Activated B cell treated with CpG ODN at 0.5 μM for 24 hours (primary cell): ENCODE results near the gene PLD4. TPM values are rescaled to one million over a fixed set of nuclear protein-coding genes. Genes with fewer than 3 reads are reported as not detected.
A peak's percentile ranks its signal among the peaks of the same experiment; 100 is the strongest.

ENCODE experiments used
- ATAC-seq: fragments of 200-7000 bp; cut with Tn5 transposase; one replicate; pipeline ENCODE4 v1.10.0; 2021; ENCODE audit warnings: low read depth, mild to moderate bottlenecking, moderate library complexity
- CTCF ChIA-PET: fragments of 350-600 bp; sonication (Branson Sonifier 250); formaldehyde crosslinking; loops from one replicate; lab custom pipeline; 2021; ENCODE audit warnings: antibody characterized with exemption; lab: Charles Lee
- POLR2A ChIA-PET: fragments of 350-600 bp; sonication (Branson Sonifier 250); formaldehyde crosslinking; loops from one replicate; lab custom pipeline; 2021; ENCODE audit warnings: antibody characterized with exemption; lab: Charles Lee
- DNase-seq: peaks from one replicate; pipeline ENCODE4 v3.0.0; 2022
- H3K27ac Mint-ChIP-seq: one replicate; pipeline ENCODE4 v1.8.0; 2020; ENCODE audit warnings: mixed read lengths
- H3K27me3 Mint-ChIP-seq: one replicate; pipeline ENCODE4 v1.8.0; 2021; ENCODE audit warnings: mixed read lengths
- H3K36me3 Mint-ChIP-seq: one replicate; pipeline ENCODE4 v1.8.0; 2021; ENCODE audit warnings: low read depth, mixed read lengths
- H3K4me1 Mint-ChIP-seq: one replicate; pipeline ENCODE4 v1.8.0; 2021; ENCODE audit warnings: mixed read lengths
- H3K4me3 Mint-ChIP-seq: one replicate; pipeline ENCODE4 v1.8.0; 2020; ENCODE audit warnings: mild to moderate bottlenecking, mixed read lengths
- H3K9me3 Mint-ChIP-seq: one replicate; pipeline ENCODE4 v1.8.0; 2020; ENCODE audit warnings: mixed read lengths
- CTCF ChIP-seq: fragments of 200-600 bp; IDR thresholded peaks from one replicate; pipeline ENCODE4 v1.8.0; 2022; ENCODE audit warnings: antibody characterized with exemption, mild to moderate bottlenecking
- intact Hi-C: fragments of 100-400 bp; cut with micrococcal nuclease; formaldehyde crosslinking; loops from one replicate; pipeline ENCODE4 v1.15.1; 2024
- total RNA-seq: library from RNA; stranded (reverse); gene quantifications from 2 replicates; pipeline ENCODE4 v1.2.3, GENCODE V29; 2022

PLD4 gene
- total RNA-seq, 1 donor from 2014 or later, result 473 TPM

GRCh38 chr14:104936361-104937155, 11.9 kb downstream of the PLD4 start:
- H3K9me3 Mint-ChIP-seq, result no peaks in the 10 kb centered on the region
- H3K4me3 Mint-ChIP-seq, result no peak overlapping the region
- TF ChIP-seq CTCF, result no peak
- no peak overlapping the region for H3K27ac Mint-ChIP-seq
- no peak for DNase-seq
- no peaks in the 10 kb centered on the region for H3K27me3 Mint-ChIP-seq
- no peak for ATAC-seq
- peaks cover 11% of the 10 kb centered on the region for H3K4me1 Mint-ChIP-seq
- ChIA-PET POLR2A (interaction anchor here (0.5 to 10.5 kb wide), 5 partner anchors 13 to 125 kb away, joined by 3 to 114 read pairs (median 5); partner anchors contain the start of gene PLD4), CTCF (interaction anchor here (1.3 to 4.8 kb wide), 3 partner anchors 9 to 40 kb away, joined by 3 to 33 read pairs (median 14); no protein-coding TSS in a partner anchor)
- peaks cover 7% of the 10 kb centered on the region for H3K36me3 Mint-ChIP-seq
- intact Hi-C loops, result no loop called here

- no peak overlapping the region for H3K4me3 Mint-ChIP-seq
- ATAC-seq, result no peak
- CTCF ChIA-PET, result interaction anchor here (1.3 to 4.8 kb wide), 2 partner anchors 10 to 41 kb away, joined by 3 to 33 read pairs; no protein-coding TSS in a partner anchor
Observed at GRCh38 chr14:104937161-104937560, 12.5 kb downstream of the PLD4 start.

GRCh38 chr14:104937694-104938365, 13.2 kb downstream of the PLD4 start:
- Mint-ChIP-seq H3K36me3 (peaks cover 4% of the 10 kb centered on the region), H3K27ac (peak overlapping the region; percentile 4), H3K4me3 (no peak overlapping the region), H3K4me1 (peaks cover 11% of the 10 kb centered on the region), H3K9me3 (no peaks in the 10 kb centered on the region), H3K27me3 (no peaks in the 10 kb centered on the region)
- TF ChIP-seq CTCF, result no peak
- intact Hi-C loops, result no loop called here
- ATAC-seq (no peak), DNase-seq (no peak)
- CTCF ChIA-PET, result interaction anchor here (1.3 kb wide), 1 partner anchor 10 kb away, joined by 3 read pairs; no protein-coding TSS in a partner anchor
- POLR2A ChIA-PET, result interaction anchor here (0.6 to 10.5 kb wide), 3 partner anchors 15 to 120 kb away, joined by 3 to 114 read pairs (median 6); partner anchors contain the start of gene PLD4

More at GRCh38 chr14:104937161-104937560, 12.5 kb downstream of the PLD4 start:
- H3K27ac Mint-ChIP-seq, result no peak overlapping the region
- TF ChIP-seq CTCF, result no peak
- H3K9me3 Mint-ChIP-seq, result no peaks in the 10 kb centered on the region
- H3K4me1 Mint-ChIP-seq, result peaks cover 11% of the 10 kb centered on the region
- no peak for DNase-seq
- H3K36me3 Mint-ChIP-seq, result peaks cover 5% of the 10 kb centered on the region
- intact Hi-C loops, result no loop called here
- POLR2A ChIA-PET, result interaction anchor here (0.5 to 10.5 kb wide), 4 partner anchors 14 to 108 kb away, joined by 3 to 114 read pairs (median 13); partner anchors contain the start of gene PLD4
- H3K27me3 Mint-ChIP-seq, result no peaks in the 10 kb centered on the region

- H3K9me3 Mint-ChIP-seq, result no peaks in the 10 kb centered on the region
- DNase-seq, result no peak
- no peak for ATAC-seq
- H3K4me3 Mint-ChIP-seq, result no peak overlapping the region
- peaks cover 11% of the 10 kb centered on the region for H3K4me1 Mint-ChIP-seq
- peak overlapping the region; percentile 4 for H3K27ac Mint-ChIP-seq
- ChIA-PET CTCF (no interaction called here), POLR2A (interaction anchor here (0.6 to 10.5 kb wide), 2 partner anchors 15 to 119 kb away, joined by 6 to 114 read pairs; partner anchors contain the start of gene PLD4)
- H3K27me3 Mint-ChIP-seq, result no peaks in the 10 kb centered on the region
- intact Hi-C loops, result no loop called here
- no peak for TF ChIP-seq CTCF
- H3K36me3 Mint-ChIP-seq, result peaks cover 4% of the 10 kb centered on the region
Observed at GRCh38 chr14:104938436-104938835, 13.8 kb downstream of the PLD4 start.
